Measurements from ENCODE around the gene F8.

DNA sequence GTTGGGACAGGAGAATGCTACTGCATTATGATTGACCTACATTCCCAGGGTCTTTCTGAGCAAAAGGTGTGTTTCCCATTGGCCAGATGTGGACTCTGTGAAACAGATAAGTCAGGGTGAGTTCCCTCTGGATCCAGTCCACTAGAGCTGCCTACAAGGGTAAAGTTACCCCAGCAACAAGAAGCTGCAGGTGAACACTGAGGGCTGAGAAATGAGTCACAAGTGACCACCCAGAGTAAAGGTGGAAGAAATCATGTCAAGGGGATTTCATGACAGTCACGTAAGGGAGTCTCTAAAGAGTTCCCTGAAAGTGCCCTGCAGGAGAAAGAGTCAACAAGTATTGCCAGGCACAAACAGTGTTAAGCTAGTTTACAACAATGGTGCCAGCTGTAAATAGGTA is 120.1 kb downstream of the F8 start:
- TF ChIP-seq, protein P1, sequence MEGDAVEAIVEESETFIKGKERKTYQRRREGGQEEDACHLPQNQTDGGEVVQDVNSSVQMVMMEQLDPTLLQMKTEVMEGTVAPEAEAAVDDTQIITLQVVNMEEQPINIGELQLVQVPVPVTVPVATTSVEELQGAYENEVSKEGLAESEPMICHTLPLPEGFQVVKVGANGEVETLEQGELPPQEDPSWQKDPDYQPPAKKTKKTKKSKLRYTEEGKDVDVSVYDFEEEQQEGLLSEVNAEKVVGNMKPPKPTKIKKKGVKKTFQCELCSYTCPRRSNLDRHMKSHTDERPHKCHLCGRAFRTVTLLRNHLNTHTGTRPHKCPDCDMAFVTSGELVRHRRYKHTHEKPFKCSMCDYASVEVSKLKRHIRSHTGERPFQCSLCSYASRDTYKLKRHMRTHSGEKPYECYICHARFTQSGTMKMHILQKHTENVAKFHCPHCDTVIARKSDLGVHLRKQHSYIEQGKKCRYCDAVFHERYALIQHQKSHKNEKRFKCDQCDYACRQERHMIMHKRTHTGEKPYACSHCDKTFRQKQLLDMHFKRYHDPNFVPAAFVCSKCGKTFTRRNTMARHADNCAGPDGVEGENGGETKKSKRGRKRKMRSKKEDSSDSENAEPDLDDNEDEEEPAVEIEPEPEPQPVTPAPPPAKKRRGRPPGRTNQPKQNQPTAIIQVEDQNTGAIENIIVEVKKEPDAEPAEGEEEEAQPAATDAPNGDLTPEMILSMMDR (conservative IDR thresholded peaks at IDR 0.05): no peak
- TF ChIP-seq EZH2 (IDR thresholded peaks at IDR 0.05; ENCODE audit: low read depth): no peak
